LNCaP clone FGC (cell line): ENCODE results near the gene NELL1.

Source experiments
- DNase-seq: peaks from one replicate; pipeline ENCODE4 v3.0.0-alpha.2; 2011; ENCODE audit warnings: low read depth
- H3K4me3 ChIP-seq: 2 replicates; pipeline ENCODE4 v1.5.1; 2011; ENCODE audit warnings: mild to moderate bottlenecking, low read depth, low read length, control low read depth
- CTCF ChIP-seq: IDR thresholded peaks from 2 replicates; pipeline ENCODE4 v1.5.1; 2012; ENCODE audit warnings: mild to moderate bottlenecking; ENCODE audit not compliant: control insufficient read depth, insufficient read depth; ENCODE audit errors: extremely low read depth

The NELL1 gene

GRCh38 chr11:21316591-21316990, 647.2 kb downstream of the NELL1 start:
- no peak for DNase-seq
- no peak for TF ChIP-seq CTCF
- H3K4me3 ChIP-seq, result no peak overlapping the region

- TF ChIP-seq CTCF, result no peak
- DNase-seq, result no peak
- no peak overlapping the region for H3K4me3 ChIP-seq
These were observed 651.7 kb downstream of the NELL1 start for GRCh38 chr11:21321072-21321471.

GRCh38 chr11:21321530-21321929, 652.1 kb downstream of the NELL1 start:
- TF ChIP-seq CTCF, result no peak
- no peak for DNase-seq

GRCh38 chr11:21323617-21324016, 654.2 kb downstream of the NELL1 start:
- no peak overlapping the region for H3K4me3 ChIP-seq
- DNase-seq, result no peak
- no peak for TF ChIP-seq CTCF

More at GRCh38 chr11:21321530-21321929, 652.1 kb downstream of the NELL1 start:
- H3K4me3 ChIP-seq, result no peak overlapping the region

GRCh38 chr11:21343204-21343603, 673.8 kb downstream of the NELL1 start:
- no peak for DNase-seq
- TF ChIP-seq CTCF, result no peak

GRCh38 chr11:21346361-21346760, 677.0 kb downstream of the NELL1 start:
- H3K4me3 ChIP-seq, result no peak overlapping the region
- no peak for DNase-seq
- no peak for TF ChIP-seq CTCF

More at GRCh38 chr11:21343204-21343603, 673.8 kb downstream of the NELL1 start:
- H3K4me3 ChIP-seq, result no peak overlapping the region

GRCh38 chr11:21350613-21351012, 681.2 kb downstream of the NELL1 start:
- H3K4me3 ChIP-seq, result no peak overlapping the region
- TF ChIP-seq CTCF, result no peak
- no peak for DNase-seq
